HG03354 (cell line): Measurements from ENCODE around the gene AKAP7.

Experiments
- ATAC-seq: cut with Tn5 transposase; IDR thresholded peaks from one replicate; pipeline ENCODE4 v1.9.1; 2021; ENCODE audit warnings: mild to moderate bottlenecking; ENCODE audit not compliant: unreplicated experiment, poor library complexity, severe bottlenecking

The AKAP7 gene

DNA sequence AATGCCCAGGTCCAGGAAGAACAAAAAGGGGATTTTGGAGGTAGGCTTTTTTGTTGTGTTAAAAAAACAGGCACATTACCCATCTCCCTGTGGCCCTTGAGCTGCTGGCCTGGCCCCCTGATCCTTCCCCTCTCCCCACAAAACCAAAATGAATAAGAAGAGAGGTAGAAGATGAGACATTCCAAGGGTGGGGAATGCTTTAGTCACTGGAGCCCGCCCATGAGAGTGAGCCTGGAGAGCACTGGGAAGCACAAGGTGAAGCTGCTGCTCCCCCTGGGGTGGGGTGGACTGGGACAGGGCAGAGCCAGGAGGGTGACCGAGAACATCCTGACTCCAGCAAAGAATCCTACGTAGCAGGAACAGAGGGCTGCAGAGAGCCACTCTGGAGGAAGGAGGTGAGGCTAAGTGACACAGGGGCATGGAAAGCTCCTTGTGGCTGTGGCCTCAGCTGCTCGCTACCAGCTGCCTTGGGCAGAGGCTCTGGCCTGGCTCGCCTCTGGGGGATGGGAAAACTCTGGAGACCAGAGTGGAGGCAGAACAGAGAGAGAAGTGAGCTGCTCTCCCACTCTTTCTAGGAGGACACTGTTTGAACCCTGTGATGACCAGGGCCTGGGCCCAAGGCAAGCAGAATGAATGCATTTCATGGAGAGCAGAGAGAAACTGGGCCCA is 48.3 kb downstream of the AKAP7 start:
- no peak for ATAC-seq

DNA sequence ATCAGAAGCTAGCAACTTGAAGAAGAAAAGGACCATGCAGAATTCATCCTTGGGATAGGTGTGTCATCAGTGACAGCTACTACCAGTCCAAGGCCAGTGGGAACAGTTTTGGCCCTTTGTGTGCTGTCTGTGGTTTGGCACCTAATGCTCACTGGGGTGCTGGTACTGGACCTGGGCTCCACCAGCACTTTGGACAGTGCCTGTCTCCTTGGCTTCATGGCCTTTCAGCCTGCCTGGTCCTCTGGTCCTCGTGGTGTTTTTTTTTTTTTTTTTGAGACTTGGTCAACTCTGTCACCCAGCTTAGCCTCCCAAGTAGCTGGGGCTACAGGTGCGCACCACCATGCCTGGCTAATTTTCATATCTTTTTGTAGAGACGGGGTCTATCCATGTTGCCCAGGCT is 56.3 kb downstream of the AKAP7 start:
- no peak for ATAC-seq

DNA sequence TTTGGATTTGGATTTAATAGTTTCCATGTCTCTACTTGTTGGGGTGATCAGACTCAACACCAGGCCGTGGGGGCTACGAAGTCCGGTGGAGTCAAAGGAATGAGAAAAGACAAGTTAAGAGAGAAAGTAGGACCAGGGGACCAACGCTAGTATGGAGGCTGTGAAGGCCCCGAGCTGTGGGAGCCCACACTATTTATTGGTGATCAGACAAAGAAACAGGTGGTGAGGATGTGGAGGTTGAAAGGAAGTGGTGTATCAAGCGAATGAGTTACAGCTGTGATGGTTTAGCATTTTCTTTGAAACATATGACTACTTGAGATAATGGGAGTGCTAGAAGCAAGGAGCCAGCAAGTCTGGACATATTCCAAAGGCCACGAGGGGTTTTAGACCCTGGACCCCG is 62.4 kb downstream of the AKAP7 start:
- ATAC-seq, result no peak

DNA sequence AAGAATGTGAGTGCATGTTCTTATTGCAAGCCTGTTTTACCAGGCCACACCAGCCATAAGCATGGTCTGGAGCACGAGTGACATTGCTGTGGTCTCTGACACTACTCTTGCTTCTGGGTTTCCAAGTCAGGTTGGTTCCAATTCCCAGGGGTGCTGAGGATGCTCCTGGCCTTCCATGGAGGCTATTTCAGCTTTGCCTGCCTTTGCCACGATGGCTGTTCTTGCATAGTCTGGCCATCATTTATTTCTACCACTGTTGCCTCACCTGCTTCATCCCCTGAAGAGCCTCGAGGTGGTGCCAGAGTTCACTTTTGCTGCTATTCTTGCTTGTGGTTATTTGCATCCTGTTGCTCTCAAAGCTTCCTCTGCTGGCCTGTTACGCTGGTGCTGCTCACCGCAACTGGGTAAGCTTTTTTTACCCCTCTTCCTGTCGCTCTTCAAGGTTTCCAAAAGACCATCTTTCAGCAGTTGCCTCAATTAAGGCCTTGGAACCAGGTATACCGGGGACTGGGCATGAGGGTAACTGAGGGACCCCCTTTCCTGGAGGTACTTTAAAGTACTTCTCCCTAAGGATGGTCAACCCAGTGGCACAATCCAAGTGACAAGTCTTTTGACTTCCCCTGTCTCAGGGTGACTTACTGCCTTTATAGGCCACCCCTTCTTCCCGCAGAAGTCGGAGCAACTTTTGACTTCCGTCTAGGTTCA is 64.5 kb downstream of the AKAP7 start:
- peak; percentile 100 for ATAC-seq

DNA sequence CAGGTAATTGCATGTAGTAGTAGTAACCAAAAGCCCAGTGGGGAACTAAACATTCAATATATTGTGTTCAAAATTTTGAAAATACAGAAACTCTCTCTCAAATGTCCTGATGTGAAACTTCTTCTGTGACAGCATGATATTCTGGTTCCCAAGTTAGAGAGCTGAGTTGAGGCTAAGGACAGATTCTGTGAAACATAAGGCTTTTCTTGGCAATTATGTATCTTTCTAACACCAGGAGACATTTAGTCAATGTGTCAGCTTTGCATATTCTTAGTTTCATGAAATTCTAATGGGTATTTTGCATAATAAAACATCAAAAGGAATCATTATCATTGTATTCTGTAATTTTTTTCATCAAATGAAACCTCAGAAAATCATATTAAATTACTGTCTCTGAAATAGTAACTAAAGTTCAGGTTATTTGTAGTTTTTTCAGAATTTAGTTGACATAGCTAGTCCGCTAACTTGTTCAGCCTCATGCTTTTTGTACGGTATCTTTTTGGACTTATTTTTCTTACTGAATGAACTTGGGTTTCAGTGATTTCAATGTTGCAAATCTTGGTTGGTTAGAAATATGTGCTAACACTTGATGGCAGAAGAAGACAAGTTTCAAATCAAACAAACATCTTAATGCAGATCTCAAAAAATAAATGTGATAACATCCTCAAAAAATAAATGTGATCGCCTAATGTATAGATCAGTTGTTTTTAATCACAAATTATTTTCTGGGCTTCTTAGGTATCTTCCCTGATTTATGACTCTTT is 70.4 kb downstream of the AKAP7 start:
- ATAC-seq, result no peak

- ATAC-seq, result no peak
Measured at GRCh38 chr6:131206463-131207251, 71.4 kb downstream of the AKAP7 start.

GRCh38 chr6:131208787-131209186 is 73.5 kb downstream of the AKAP7 start:
- no peak for ATAC-seq

DNA sequence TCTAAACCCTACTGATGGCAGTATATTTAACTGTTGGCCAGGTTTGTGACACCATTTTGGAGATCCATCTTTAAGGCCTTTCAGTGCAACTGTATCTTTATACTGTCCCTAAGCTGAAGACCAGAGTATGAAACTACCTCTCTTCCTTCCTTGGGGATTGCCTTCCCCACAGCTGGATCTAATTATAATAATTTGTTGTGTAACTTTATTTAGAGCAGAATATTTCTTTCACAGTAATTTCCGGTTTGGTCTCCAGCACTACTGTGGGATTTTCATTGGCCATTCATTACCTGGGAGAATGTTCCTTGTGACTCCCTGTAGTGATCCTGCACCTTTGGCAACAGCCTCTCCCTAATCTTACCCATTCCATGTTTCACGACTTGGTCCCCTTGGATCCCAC is 75.2 kb downstream of the AKAP7 start:
- no peak for ATAC-seq

DNA sequence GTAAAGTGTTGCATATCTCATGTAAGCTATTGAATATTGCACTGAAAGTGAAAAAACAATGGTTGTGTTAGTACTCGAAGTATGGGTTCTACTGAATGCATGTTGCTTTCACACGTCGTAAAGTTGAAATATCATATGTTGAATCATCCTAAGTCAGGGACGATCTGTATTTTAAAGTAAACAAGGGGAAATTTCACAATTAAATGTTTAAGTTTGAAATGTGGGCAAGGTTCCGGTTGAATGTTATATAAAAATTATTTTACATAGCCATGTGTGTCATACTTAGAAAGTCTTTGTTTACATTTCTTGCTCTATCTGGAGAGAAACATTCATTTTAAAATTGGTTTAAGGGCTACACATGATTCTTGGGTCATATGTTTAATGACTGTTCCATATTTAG is 76.8 kb downstream of the AKAP7 start:
- no peak for ATAC-seq

GRCh38 chr6:131212913-131213312 is 77.6 kb downstream of the AKAP7 start:
- ATAC-seq, result no peak

GRCh38 chr6:131213501-131213990 is 78.3 kb downstream of the AKAP7 start:
- no peak for ATAC-seq

- no peak for ATAC-seq
Measured at GRCh38 chr6:131215219-131215618, 80.0 kb downstream of the AKAP7 start.

GRCh38 chr6:131216246-131216645 is 81.0 kb downstream of the AKAP7 start:
- no peak for ATAC-seq

DNA sequence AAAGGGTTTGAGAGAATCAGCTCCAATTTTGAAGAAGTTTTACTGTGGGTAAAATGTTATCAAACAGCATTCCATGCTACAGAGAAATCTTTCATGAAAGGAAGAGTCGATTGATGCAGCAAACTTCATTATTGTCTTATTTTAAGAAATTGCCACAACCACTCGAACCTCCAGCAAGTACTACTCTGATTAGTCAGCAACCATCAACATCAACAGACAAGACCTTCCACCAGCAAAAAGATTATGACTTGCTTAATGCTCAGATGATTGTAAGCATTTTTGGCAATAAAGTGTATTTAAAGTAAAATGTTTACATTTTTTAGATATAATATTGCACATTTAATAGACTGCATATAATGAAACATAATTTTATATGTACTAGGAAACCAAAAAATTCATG is 87.5 kb downstream of the AKAP7 start:
- no peak for ATAC-seq

GRCh38 chr6:131223416-131223815 is 88.1 kb downstream of the AKAP7 start:
- ATAC-seq, result no peak

DNA sequence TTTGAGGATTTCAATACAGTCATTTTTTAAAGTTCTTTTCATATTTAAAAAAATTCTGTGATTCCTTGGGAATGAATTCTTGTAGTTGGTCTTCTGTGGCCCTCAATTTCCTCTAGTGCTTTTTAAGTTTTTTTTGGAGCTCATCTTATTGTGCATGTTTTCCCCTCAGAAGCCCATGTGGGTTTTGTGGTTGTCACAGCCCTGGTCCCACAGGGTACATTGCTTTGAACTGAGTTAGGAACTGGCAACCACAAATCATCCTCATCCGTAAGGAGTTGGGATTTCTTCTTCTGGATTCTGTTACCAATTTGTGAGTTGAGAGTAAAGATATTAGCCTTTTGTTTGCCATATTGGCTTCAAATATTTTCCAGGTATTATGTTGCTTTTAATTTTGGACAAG is 89.9 kb downstream of the AKAP7 start:
- ATAC-seq, result no peak

- no peak for ATAC-seq
Measured at GRCh38 chr6:131225959-131226358, 90.7 kb downstream of the AKAP7 start.

DNA sequence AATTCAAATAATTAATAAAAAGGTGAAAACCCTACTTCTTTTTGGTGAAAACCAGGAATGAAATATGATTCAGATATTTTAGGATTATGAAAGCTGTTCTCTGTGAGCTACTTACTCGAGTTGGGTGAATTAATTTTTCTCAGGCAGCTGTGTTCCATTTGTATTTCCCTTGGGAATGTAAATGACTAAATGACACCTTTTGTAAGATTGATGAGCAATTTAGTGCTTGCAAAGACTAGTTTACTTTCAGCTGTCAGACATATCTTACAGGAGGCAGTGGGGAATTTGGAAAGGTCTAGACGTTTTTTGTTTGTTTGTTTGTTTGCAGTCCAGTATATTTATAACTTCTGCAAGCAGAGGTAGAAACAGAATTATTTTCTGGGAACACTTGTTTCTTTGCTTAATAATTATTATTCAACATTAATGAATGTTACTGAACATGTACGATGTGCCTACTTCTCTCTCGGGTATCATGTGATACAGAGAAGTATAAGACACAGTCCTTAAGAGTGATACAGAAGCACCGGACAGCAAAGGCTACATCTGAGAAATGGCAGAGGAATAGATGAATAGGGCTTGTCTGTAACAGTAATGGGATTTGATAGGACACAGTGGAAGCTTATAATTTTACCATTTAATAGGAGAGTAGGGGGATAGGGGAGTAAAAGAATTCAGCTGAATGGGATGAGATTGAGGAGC is 91.3 kb downstream of the AKAP7 start:
- no peak for ATAC-seq

- no peak for ATAC-seq
Measured at GRCh38 chr6:131227158-131227543, 91.9 kb downstream of the AKAP7 start.
